ENCODE measurements around the gene KIAA0232.

The KIAA0232 gene

GRCh38 chr4:6873792-6874461 lies 91.4 kb downstream of the KIAA0232 start:
- no peaks in the 10 kb centered on the region for H3K9me3 ChIP-seq (ENCODE audit: control insufficient read depth, low read length)
- H3K4me1 ChIP-seq (ENCODE audit: control insufficient read depth, insufficient read depth, low read length) = no peaks in the 10 kb centered on the region
- H3K36me3 ChIP-seq (ENCODE audit: control insufficient read depth, insufficient read depth, low read length) = peaks cover 17% of the 10 kb centered on the region
- no peaks in the 10 kb centered on the region for H3K27me3 ChIP-seq (ENCODE audit: control insufficient read depth, insufficient read depth, low read length)
- no peak overlapping the region for H3K4me3 ChIP-seq (ENCODE audit: low read length)
- H3K9ac ChIP-seq (ENCODE audit: low read length) = no peak overlapping the region

DNA sequence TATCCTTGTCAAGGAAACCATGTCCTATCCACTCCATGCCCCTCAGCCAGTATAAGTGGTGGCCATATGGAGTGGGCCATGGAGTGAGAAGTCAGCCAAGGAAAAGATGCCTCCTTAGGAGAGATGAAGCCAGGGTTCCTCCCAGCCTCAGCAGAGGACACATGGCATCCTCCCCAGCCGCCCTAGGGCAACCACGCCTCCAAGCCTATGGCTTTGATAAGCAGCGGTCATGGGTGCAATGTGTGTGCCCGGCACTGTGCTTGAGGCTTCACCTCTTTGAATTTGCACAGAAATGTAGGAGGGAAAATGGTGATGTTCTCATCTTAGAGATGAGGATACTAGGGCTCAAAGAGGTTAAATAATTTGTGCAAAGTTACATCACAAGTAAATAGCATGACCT lies 92.5 kb downstream of the KIAA0232 start:
- no peaks in the 10 kb centered on the region for H3K27me3 ChIP-seq (ENCODE audit: control insufficient read depth, insufficient read depth, low read length)
- H3K9me3 ChIP-seq (ENCODE audit: control insufficient read depth, low read length) = no peaks in the 10 kb centered on the region
- no peak overlapping the region for H3K9ac ChIP-seq (ENCODE audit: low read length)
- H3K4me1 ChIP-seq (ENCODE audit: control insufficient read depth, insufficient read depth, low read length) = no peaks in the 10 kb centered on the region
- H3K36me3 ChIP-seq (ENCODE audit: control insufficient read depth, insufficient read depth, low read length) = peaks cover 17% of the 10 kb centered on the region
- H3K4me3 ChIP-seq (ENCODE audit: low read length) = no peak overlapping the region

DNA sequence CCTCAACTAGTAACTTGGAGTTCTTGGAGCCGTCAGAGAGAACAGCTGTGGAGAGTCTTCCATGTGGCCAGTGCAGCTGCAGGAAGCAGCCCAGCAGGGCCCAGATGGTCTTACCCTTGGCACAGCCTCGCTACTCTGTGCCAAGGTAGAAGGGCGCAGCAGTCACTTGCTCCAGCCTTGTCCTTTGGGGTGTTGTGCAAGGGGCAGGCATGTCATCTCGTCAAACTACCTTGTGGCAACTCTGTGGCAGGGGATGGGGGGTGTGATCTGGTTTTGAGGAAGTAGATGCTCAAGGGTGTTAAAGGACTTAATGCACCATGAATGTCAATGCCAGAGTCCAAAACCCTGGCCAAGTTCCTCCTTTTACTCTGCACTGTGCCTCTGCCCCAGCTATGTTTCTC lies 92.9 kb downstream of the KIAA0232 start:
- Histone ChIP-seq H3K36me3 (ENCODE audit: control insufficient read depth, insufficient read depth, low read length) (peaks cover 17% of the 10 kb centered on the region), H3K4me3 (ENCODE audit: low read length) (no peak overlapping the region), H3K9ac (ENCODE audit: low read length) (no peak overlapping the region), H3K4me1 (ENCODE audit: control insufficient read depth, insufficient read depth, low read length) (no peaks in the 10 kb centered on the region), H3K9me3 (ENCODE audit: control insufficient read depth, low read length) (no peaks in the 10 kb centered on the region), H3K27me3 (ENCODE audit: control insufficient read depth, insufficient read depth, low read length) (no peaks in the 10 kb centered on the region)

DNA sequence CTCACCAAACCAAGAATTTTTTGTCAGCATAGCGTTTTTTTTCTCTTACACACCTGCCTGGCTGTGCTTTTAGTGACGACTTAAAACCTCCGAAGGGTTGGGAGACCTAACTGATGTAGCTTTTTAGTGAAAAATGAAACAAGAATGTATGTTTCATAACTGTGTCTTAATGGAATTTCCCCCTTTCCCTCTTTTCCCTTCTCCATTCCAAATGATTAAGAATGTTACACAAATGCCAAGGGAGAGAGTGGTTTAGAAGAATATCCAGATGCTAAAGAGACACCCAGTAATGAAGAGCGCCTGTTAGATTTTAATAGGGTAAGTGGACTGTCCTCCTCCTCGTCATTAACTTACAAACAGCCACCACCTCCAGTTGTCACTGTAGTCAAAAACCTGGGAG lies 93.9 kb downstream of the KIAA0232 start:
- Histone ChIP-seq H3K4me1 (ENCODE audit: control insufficient read depth, insufficient read depth, low read length) (no peaks in the 10 kb centered on the region), H3K36me3 (ENCODE audit: control insufficient read depth, insufficient read depth, low read length) (peaks cover 17% of the 10 kb centered on the region), H3K9ac (ENCODE audit: low read length) (no peak overlapping the region), H3K27me3 (ENCODE audit: control insufficient read depth, insufficient read depth, low read length) (no peaks in the 10 kb centered on the region), H3K4me3 (ENCODE audit: low read length) (no peak overlapping the region), H3K9me3 (ENCODE audit: control insufficient read depth, low read length) (no peaks in the 10 kb centered on the region)

DNA sequence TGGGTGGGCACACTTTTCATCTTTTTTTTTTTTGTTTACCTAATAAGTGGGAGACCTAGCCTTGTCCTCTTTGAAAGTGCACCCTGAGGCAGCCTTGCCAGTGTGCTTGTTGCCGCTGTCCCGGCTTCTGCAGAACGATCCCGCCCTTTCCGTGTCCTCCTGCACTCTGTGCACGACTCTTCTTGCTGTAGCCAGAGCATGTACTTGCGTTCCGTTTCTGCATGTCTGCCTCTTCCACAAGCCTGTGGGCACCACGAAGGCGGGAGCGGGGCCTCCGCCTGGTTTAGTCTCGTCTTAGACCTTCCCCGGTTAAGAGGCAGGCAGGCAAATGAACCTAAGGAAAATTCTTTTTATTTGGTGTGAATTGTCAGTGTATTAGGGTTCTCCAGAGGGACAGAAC lies 94.5 kb downstream of the KIAA0232 start:
- Histone ChIP-seq H3K27me3 (ENCODE audit: control insufficient read depth, insufficient read depth, low read length) (no peaks in the 10 kb centered on the region), H3K4me3 (ENCODE audit: low read length) (no peak overlapping the region), H3K9me3 (ENCODE audit: control insufficient read depth, low read length) (no peaks in the 10 kb centered on the region), H3K36me3 (ENCODE audit: control insufficient read depth, insufficient read depth, low read length) (peaks cover 13% of the 10 kb centered on the region), H3K4me1 (ENCODE audit: control insufficient read depth, insufficient read depth, low read length) (no peaks in the 10 kb centered on the region), H3K9ac (ENCODE audit: low read length) (no peak overlapping the region)

DNA sequence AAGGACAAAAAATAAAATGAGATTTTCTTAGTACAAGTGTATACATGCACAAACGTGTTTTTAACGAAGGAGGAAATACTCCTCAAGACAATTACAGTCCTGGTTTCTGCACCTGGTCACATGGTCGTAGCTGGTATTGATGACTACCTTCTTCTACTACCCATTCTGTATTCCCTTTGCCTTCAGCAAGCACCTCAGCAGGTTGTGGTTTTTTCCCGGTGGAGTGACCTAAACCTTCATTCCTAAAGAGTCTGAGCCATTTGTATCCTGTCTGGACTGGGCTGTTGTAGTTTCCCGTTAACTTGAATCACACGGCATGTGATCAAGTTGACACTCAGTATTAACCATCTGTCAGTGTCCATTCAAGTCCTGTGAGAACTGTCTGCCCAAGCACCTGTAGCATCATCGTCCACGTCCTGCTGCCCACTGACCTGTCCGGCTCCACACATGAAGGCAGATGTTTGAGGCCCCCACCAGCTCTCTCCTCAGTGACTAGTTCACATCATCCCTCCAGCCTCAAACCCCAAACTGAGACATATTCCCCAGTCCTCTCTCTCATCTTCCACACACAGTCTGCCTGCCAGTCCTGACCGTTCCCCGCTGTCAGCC lies 96.0 kb downstream of the KIAA0232 start:
- Histone ChIP-seq H3K4me3 (ENCODE audit: low read length) (no peak overlapping the region), H3K27me3 (ENCODE audit: control insufficient read depth, insufficient read depth, low read length) (no peaks in the 10 kb centered on the region), H3K4me1 (ENCODE audit: control insufficient read depth, insufficient read depth, low read length) (no peaks in the 10 kb centered on the region), H3K36me3 (ENCODE audit: control insufficient read depth, insufficient read depth, low read length) (peaks cover 12% of the 10 kb centered on the region), H3K9me3 (ENCODE audit: control insufficient read depth, low read length) (no peaks in the 10 kb centered on the region), H3K9ac (ENCODE audit: low read length) (no peak overlapping the region)

GRCh38 chr4:6880691-6881090 lies 98.2 kb downstream of the KIAA0232 start:
- Histone ChIP-seq H3K4me1 (ENCODE audit: control insufficient read depth, insufficient read depth, low read length) (no peaks in the 10 kb centered on the region), H3K9me3 (ENCODE audit: control insufficient read depth, low read length) (no peaks in the 10 kb centered on the region), H3K36me3 (ENCODE audit: control insufficient read depth, insufficient read depth, low read length) (peaks cover 5% of the 10 kb centered on the region), H3K9ac (ENCODE audit: low read length) (no peak overlapping the region), H3K27me3 (ENCODE audit: control insufficient read depth, insufficient read depth, low read length) (no peaks in the 10 kb centered on the region), H3K4me3 (ENCODE audit: low read length) (no peak overlapping the region)

DNA sequence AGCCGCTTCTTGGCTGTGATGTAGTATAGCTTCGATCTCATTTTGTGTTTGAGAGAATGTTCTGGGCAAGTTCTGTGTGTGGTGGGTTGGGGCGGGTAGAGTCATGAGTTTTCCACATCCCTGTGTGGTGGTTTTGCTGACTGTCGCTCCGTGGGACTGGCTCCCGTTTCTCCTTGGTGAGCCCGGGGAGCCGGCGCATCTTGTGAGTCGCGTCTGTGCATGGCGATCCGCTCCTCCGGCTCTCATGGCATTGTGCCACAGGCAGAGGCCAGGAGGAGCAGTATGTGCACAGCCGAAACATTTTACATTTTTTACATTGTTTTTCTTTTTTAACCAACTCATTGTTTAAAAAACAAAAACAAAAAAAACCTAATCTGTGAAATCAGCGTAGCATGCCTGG lies 99.4 kb downstream of the KIAA0232 start:
- no peak overlapping the region for H3K4me3 ChIP-seq (ENCODE audit: low read length)
- no peak overlapping the region for H3K9ac ChIP-seq (ENCODE audit: low read length)
- no peaks in the 10 kb centered on the region for H3K27me3 ChIP-seq (ENCODE audit: control insufficient read depth, insufficient read depth, low read length)
- no peaks in the 10 kb centered on the region for H3K9me3 ChIP-seq (ENCODE audit: control insufficient read depth, low read length)
- no peaks in the 10 kb centered on the region for H3K4me1 ChIP-seq (ENCODE audit: control insufficient read depth, insufficient read depth, low read length)
- peaks cover 5% of the 10 kb centered on the region for H3K36me3 ChIP-seq (ENCODE audit: control insufficient read depth, insufficient read depth, low read length)

DNA sequence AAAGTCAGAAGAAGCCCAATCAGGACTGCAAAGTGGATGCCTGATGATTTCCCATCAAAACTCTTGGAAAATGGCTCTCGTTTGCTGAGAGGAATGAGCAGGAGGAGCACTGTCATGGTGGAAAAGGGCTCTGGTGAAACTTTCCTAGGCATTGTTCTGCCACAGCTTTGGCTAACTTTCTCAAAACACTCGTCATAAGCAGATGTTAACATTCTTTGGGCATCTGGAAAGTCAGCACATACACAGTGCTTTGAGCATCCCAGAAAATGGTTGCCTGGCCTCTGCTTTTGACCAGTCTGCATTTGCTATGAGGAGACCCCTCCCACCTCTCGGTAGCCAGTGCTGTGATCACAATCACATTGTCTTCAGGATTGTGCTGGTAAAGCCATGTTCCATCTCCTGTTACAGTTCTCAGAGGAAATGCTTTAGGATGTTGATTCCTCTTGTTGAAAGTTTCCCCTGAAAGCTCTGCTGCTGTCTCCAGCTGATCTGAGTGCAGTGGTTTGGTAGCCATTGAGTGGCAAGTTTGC lies 101.9 kb downstream of the KIAA0232 start:
- Histone ChIP-seq H3K9ac (ENCODE audit: low read length) (no peak overlapping the region), H3K27me3 (ENCODE audit: control insufficient read depth, insufficient read depth, low read length) (no peaks in the 10 kb centered on the region), H3K36me3 (ENCODE audit: control insufficient read depth, insufficient read depth, low read length) (no peaks in the 10 kb centered on the region), H3K4me1 (ENCODE audit: control insufficient read depth, insufficient read depth, low read length) (no peaks in the 10 kb centered on the region), H3K4me3 (ENCODE audit: low read length) (no peak overlapping the region), H3K9me3 (ENCODE audit: control insufficient read depth, low read length) (no peaks in the 10 kb centered on the region)

GRCh38 chr4:6885953-6886557 lies 103.5 kb downstream of the KIAA0232 start:
- H3K9me3 ChIP-seq (ENCODE audit: control insufficient read depth, low read length) = no peaks in the 10 kb centered on the region
- H3K9ac ChIP-seq (ENCODE audit: low read length) = no peak overlapping the region
- no peaks in the 10 kb centered on the region for H3K27me3 ChIP-seq (ENCODE audit: control insufficient read depth, insufficient read depth, low read length)
- no peak overlapping the region for H3K4me3 ChIP-seq (ENCODE audit: low read length)
- H3K36me3 ChIP-seq (ENCODE audit: control insufficient read depth, insufficient read depth, low read length) = no peaks in the 10 kb centered on the region
- no peaks in the 10 kb centered on the region for H3K4me1 ChIP-seq (ENCODE audit: control insufficient read depth, insufficient read depth, low read length)

- Histone ChIP-seq H3K9ac (ENCODE audit: low read length) (no peak overlapping the region), H3K4me3 (ENCODE audit: low read length) (no peak overlapping the region), H3K4me1 (ENCODE audit: control insufficient read depth, insufficient read depth, low read length) (peaks cover 3% of the 10 kb centered on the region), H3K36me3 (ENCODE audit: control insufficient read depth, insufficient read depth, low read length) (no peaks in the 10 kb centered on the region), H3K9me3 (ENCODE audit: control insufficient read depth, low read length) (no peaks in the 10 kb centered on the region), H3K27me3 (ENCODE audit: control insufficient read depth, insufficient read depth, low read length) (no peaks in the 10 kb centered on the region)
Observed at GRCh38 chr4:6886886-6887285, 104.4 kb downstream of the KIAA0232 start.

GRCh38 chr4:6887591-6888371 lies 105.3 kb downstream of the KIAA0232 start:
- no peak overlapping the region for H3K9ac ChIP-seq (ENCODE audit: low read length)
- no peaks in the 10 kb centered on the region for H3K36me3 ChIP-seq (ENCODE audit: control insufficient read depth, insufficient read depth, low read length)
- no peaks in the 10 kb centered on the region for H3K27me3 ChIP-seq (ENCODE audit: control insufficient read depth, insufficient read depth, low read length)
- H3K4me1 ChIP-seq (ENCODE audit: control insufficient read depth, insufficient read depth, low read length) = peaks cover 12% of the 10 kb centered on the region
- no peaks in the 10 kb centered on the region for H3K9me3 ChIP-seq (ENCODE audit: control insufficient read depth, low read length)
- H3K4me3 ChIP-seq (ENCODE audit: low read length) = no peak overlapping the region
